Measurements from ENCODE around the gene CSF1.
"Not testable (repeated sequence)": the region's sequence is repeated elsewhere in the genome, so short reads cannot be mapped to it uniquely, and the experiment has no call there.

DNA sequence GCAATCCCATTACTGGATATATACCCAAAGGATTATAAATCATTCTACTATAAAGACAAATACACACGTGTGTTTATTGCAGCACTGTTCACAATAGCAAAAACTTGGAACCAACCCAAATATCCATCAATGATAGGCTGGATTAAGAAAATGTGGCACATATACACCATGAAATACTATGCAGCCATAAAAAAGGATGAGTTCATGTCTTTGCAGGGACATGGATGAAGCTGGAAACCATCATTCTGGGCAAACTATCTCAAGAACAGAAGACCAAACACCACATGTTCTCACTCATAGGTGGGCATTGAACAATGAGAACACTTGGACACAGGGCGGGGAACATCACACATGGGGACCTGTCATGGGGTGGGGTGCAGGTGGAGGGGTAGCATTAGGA lies 49.0 kb upstream of the CSF1 start:
- TF ChIP-seq, protein P1, sequence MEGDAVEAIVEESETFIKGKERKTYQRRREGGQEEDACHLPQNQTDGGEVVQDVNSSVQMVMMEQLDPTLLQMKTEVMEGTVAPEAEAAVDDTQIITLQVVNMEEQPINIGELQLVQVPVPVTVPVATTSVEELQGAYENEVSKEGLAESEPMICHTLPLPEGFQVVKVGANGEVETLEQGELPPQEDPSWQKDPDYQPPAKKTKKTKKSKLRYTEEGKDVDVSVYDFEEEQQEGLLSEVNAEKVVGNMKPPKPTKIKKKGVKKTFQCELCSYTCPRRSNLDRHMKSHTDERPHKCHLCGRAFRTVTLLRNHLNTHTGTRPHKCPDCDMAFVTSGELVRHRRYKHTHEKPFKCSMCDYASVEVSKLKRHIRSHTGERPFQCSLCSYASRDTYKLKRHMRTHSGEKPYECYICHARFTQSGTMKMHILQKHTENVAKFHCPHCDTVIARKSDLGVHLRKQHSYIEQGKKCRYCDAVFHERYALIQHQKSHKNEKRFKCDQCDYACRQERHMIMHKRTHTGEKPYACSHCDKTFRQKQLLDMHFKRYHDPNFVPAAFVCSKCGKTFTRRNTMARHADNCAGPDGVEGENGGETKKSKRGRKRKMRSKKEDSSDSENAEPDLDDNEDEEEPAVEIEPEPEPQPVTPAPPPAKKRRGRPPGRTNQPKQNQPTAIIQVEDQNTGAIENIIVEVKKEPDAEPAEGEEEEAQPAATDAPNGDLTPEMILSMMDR (IDR thresholded peaks at IDR 0.05; ENCODE audit: extremely low read depth in 1 of 2, insufficient read depth in 1 of 2, low read depth in 1 of 2, low read length in 2 of 2) = not testable (repeated sequence)
- TF ChIP-seq MYC (IDR thresholded peaks at IDR 0.05; ENCODE audit: low read depth, low read length); POLR2A (IDR thresholded peaks at IDR 0.05; ENCODE audit: low read depth, low read length); JUN (IDR thresholded peaks at IDR 0.05; ENCODE audit: borderline replicate concordance, insufficient read depth, insufficient read length, low read depth): not testable (repeated sequence)
- TF ChIP-seq, protein P2, sequence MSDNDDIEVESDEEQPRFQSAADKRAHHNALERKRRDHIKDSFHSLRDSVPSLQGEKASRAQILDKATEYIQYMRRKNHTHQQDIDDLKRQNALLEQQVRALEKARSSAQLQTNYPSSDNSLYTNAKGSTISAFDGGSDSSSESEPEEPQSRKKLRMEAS (IDR thresholded peaks at IDR 0.05; ENCODE audit: insufficient read depth, insufficient read length) = not testable (repeated sequence)
